SU-DHL-6 (cell line): Measurements from ENCODE around the gene PTPN18.

ENCODE experiments used
- H2AFZ ChIP-seq: fragments of 200-600 bp; sonication (generic); 2 replicates; pipeline ENCODE4 v1.6.1; 2014; ENCODE audit warnings: low read depth, mild to moderate bottlenecking, moderate library complexity, mixed read lengths, antibody characterized with exemption, low read length; ENCODE audit not compliant: severe bottlenecking
- H3F3A ChIP-seq: fragments of 200-600 bp; shearing (Covaris generic); 2 replicates; pipeline ENCODE4 v1.6.0; 2016; ENCODE audit warnings: antibody characterized with exemption, mild to moderate bottlenecking; ENCODE audit not compliant: insufficient read depth
- H3K27ac ChIP-seq: fragments of 200-600 bp; sonication (generic); 2 replicates; pipeline ENCODE4 v1.5.1; 2016; ENCODE audit warnings: low read depth, mild to moderate bottlenecking, low read length, moderate library complexity, mixed read lengths
- H3K27me3 ChIP-seq: fragments of 200-600 bp; sonication (generic), shearing (Covaris generic); 2 replicates; pipeline ENCODE4 v1.6.0; 2014; ENCODE audit warnings: mild to moderate bottlenecking, low read length
- H3K36me3 ChIP-seq: fragments of 200-600 bp; sonication (generic); 2 replicates; pipeline ENCODE4 v1.6.1; 2014; ENCODE audit warnings: mild to moderate bottlenecking, low read length, mixed read lengths
- H3K4me2 ChIP-seq: fragments of 300-600, 200-600 bp; shearing (Covaris generic), sonication (generic); 2 replicates; pipeline ENCODE4 v1.6.0; 2014; ENCODE audit warnings: low read length, low read depth, mild to moderate bottlenecking; ENCODE audit not compliant: poor library complexity, severe bottlenecking
- H3K4me3 ChIP-seq: fragments of 200-600 bp; sonication (generic); 2 replicates; pipeline ENCODE4 v1.5.1; 2014; ENCODE audit warnings: antibody characterized with exemption, low read length, mild to moderate bottlenecking, mixed read lengths; ENCODE audit not compliant: insufficient read depth, poor library complexity, severe bottlenecking
- H3K79me2 ChIP-seq: fragments of 200-600 bp; sonication (generic); 2 replicates; pipeline ENCODE4 v1.6.1; 2014; ENCODE audit warnings: mild to moderate bottlenecking, low read length, moderate library complexity; ENCODE audit not compliant: insufficient read depth
- H3K9ac ChIP-seq: fragments of 200-600 bp; sonication (generic); 2 replicates; pipeline ENCODE4 v1.7.0; 2014; ENCODE audit warnings: mild to moderate bottlenecking, low read length
- H3K9me2 ChIP-seq: fragments of 200-600 bp; sonication (generic); replicated peaks from 2 replicates; pipeline ENCODE4 v1.6.1; 2014; ENCODE audit warnings: low read length; ENCODE audit not compliant: insufficient read depth
- H3K9me3 ChIP-seq: fragments of 200-600 bp; sonication (generic); 2 replicates; pipeline ENCODE4 v1.6.1; 2014; ENCODE audit warnings: low read length, mixed read lengths; ENCODE audit not compliant: insufficient read depth
- H4K20me1 ChIP-seq: fragments of 200-600 bp; sonication (generic); 2 replicates; pipeline ENCODE4 v1.6.1; 2014; ENCODE audit warnings: low read depth, mild to moderate bottlenecking, antibody characterized with exemption, low read length, moderate library complexity, mixed read lengths
- EZH2phosphoT487 ChIP-seq: fragments of 200-600 bp; sonication (generic), shearing (Covaris generic); conservative IDR thresholded peaks from 2 replicates; pipeline ENCODE4 v1.6.1; 2018; ENCODE audit warnings: mild to moderate bottlenecking, antibody characterized with exemption, low read length, moderate library complexity, mixed read lengths
- TF ChIP-seq, protein P1 (sequence below): fragments of 200-600 bp; sonication (generic); IDR thresholded peaks from one replicate; pipeline ENCODE4 v1.5.1; 2017; ENCODE audit warnings: antibody characterized with exemption, mild to moderate bottlenecking, low read length, moderate library complexity; ENCODE audit not compliant: insufficient read depth, poor library complexity, severe bottlenecking

Gene PTPN18

DNA sequence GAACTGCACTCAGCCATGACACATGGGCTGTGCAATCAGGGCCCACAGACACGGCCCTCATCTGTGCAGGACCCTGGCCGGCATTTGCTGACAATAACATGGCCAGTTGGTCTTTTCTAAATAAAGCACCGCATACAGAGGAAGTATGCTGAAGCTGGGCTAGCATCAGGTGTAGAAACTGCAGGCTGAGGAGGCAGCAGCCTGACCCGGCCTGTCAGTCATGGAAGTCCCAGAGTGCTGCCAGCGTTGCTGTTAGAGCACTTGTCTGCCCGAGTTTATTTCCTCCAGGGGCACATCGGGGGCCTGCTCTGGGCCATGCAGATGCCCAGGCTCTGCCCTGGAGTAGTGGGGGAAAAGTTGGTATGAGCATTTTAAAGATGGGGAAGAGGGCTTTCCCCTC, 4.1 kb upstream of the PTPN18 start:
- peaks cover 17% of the 10 kb centered on the region for H3K36me3 ChIP-seq
- no peaks in the 10 kb centered on the region for H3K27me3 ChIP-seq
- no peaks in the 10 kb centered on the region for H3K9me2 ChIP-seq
- peak overlapping the region; percentile 15; the same call in 1 of the 2 replicates for H3K9ac ChIP-seq
- no peak overlapping the region for H2AFZ ChIP-seq
- no peaks in the 10 kb centered on the region for H3K9me3 ChIP-seq
- H3K4me3 ChIP-seq: no peak overlapping the region
- no peaks in the 10 kb centered on the region for H4K20me1 ChIP-seq
- H3K4me2 ChIP-seq: peak overlapping the region; percentile 37
- no peak for TF ChIP-seq EZH2phosphoT487
- TF ChIP-seq, protein P1, sequence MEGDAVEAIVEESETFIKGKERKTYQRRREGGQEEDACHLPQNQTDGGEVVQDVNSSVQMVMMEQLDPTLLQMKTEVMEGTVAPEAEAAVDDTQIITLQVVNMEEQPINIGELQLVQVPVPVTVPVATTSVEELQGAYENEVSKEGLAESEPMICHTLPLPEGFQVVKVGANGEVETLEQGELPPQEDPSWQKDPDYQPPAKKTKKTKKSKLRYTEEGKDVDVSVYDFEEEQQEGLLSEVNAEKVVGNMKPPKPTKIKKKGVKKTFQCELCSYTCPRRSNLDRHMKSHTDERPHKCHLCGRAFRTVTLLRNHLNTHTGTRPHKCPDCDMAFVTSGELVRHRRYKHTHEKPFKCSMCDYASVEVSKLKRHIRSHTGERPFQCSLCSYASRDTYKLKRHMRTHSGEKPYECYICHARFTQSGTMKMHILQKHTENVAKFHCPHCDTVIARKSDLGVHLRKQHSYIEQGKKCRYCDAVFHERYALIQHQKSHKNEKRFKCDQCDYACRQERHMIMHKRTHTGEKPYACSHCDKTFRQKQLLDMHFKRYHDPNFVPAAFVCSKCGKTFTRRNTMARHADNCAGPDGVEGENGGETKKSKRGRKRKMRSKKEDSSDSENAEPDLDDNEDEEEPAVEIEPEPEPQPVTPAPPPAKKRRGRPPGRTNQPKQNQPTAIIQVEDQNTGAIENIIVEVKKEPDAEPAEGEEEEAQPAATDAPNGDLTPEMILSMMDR: no peak
- H3K27ac ChIP-seq: peak overlapping the region; percentile 77
- H3F3A ChIP-seq: peaks cover 45% of the 10 kb centered on the region
- H3K79me2 ChIP-seq: peaks cover 15% of the 10 kb centered on the region; the same call in 1 of the 2 replicates

DNA sequence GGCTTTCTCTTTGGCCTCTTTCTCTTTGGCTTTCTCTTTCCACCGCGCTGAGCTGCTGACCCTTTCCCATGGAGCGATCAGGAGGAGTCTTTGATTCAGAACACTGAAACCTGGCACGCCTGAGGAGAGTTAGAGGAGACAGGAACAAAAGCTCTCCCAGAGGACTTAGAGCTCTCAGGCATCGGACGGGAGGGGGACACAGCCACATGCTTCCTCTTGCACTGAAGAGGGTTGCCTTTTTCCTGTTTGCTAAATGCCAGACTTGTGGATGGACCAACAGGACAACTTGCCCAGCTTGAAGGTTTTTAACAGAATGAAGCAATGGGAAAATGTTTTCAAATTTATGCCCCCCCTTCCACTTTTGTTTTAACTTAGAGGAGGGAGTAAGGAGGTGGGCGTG, 3.6 kb upstream of the PTPN18 start:
- Histone ChIP-seq H3K9ac (peak overlapping the region; percentile 15; the same call in 1 of the 2 replicates), H2AFZ (no peak overlapping the region), H3K9me2 (no peaks in the 10 kb centered on the region), H4K20me1 (no peaks in the 10 kb centered on the region), H3F3A (peaks cover 43% of the 10 kb centered on the region), H3K36me3 (peaks cover 13% of the 10 kb centered on the region), H3K4me3 (no peak overlapping the region), H3K9me3 (no peaks in the 10 kb centered on the region), H3K27me3 (no peaks in the 10 kb centered on the region), H3K27ac (peak overlapping the region; percentile 77), H3K79me2 (peaks cover 14% of the 10 kb centered on the region; the same call in 1 of the 2 replicates), H3K4me2 (peak overlapping the region; percentile 15)
- TF ChIP-seq, protein P1: no peak
- TF ChIP-seq EZH2phosphoT487: no peak

DNA sequence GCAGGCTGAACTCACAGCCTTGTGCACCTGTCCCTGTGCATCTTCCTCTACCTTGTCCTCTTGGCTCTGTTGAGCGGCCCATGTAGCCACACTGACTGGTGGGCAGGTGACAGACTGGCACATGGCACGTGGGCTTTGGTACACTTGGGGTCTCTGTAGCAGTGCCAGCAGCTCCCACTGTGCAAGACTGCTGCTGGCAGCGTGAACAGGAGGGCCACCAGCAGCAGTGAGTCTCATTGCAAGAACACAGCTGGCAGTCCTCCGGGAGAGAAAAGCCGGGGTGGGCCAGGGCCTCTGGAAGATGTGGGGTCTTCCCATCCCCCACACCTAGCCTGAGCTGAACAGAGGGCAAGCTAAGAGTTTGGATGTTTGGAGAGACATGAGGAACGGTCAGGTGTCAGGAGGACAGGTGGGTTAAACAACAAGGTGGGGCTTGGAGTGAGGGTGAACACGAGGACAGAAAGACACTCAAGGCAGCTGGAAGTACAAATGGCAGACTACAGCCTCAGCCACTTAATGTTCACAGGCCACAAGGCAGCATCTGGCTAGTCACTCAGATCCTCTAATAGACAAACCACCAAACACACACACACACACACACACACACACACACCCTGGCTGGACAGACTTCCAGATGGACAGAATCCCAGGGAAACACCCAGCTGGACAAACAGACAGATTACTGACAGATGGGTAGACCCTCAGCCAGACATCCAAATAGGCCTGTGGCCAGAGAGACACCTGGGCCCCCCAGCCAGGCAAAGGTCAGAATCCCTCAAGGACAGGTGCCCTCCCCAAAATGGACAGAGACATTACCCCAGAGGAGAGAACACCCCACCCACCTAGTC, 2.3 kb upstream of the PTPN18 start:
- Histone ChIP-seq H2AFZ (no peak overlapping the region), H3F3A (peaks cover 37% of the 10 kb centered on the region), H3K9me3 (no peaks in the 10 kb centered on the region), H4K20me1 (no peaks in the 10 kb centered on the region), H3K27ac (no peak overlapping the region), H3K9me2 (no peaks in the 10 kb centered on the region), H3K36me3 (peaks cover 5% of the 10 kb centered on the region; the same call in 1 of the 2 replicates), H3K4me3 (no peak overlapping the region), H3K27me3 (no peaks in the 10 kb centered on the region), H3K9ac (no peak overlapping the region), H3K4me2 (no peak overlapping the region), H3K79me2 (0 out of 2 replicates have a peak, but pooled peaks cover 2% of the 10 kb centered on the region)
- TF ChIP-seq EZH2phosphoT487: no peak
- TF ChIP-seq, protein P1: no peak
